Stimulated activated CD8-positive, alpha-beta memory T cell treated with anti-CD3 and anti-CD28 coated beads, Interleukin-15, amount 100 ng/mL, for 1 hour (primary cell): ENCODE results near the gene FBXL12.
"Not testable (repeated sequence)": the region's sequence is repeated elsewhere in the genome, so short reads cannot be mapped to it uniquely, and the experiment has no call there.

Source experiments
- DNase-seq: peaks from one replicate; pipeline ENCODE4 v3.0.0-alpha.2; 2020; ENCODE audit warnings: low read depth

FBXL12 gene

GRCh38 chr19:9818734-9819595, at the start of gene FBXL12:
Gene FBXL12 (minus strand): TSS chr19:9819079. CDS start chr19:9818813, 266 bp downstream.
- peak; percentile 100 for DNase-seq

DNA sequence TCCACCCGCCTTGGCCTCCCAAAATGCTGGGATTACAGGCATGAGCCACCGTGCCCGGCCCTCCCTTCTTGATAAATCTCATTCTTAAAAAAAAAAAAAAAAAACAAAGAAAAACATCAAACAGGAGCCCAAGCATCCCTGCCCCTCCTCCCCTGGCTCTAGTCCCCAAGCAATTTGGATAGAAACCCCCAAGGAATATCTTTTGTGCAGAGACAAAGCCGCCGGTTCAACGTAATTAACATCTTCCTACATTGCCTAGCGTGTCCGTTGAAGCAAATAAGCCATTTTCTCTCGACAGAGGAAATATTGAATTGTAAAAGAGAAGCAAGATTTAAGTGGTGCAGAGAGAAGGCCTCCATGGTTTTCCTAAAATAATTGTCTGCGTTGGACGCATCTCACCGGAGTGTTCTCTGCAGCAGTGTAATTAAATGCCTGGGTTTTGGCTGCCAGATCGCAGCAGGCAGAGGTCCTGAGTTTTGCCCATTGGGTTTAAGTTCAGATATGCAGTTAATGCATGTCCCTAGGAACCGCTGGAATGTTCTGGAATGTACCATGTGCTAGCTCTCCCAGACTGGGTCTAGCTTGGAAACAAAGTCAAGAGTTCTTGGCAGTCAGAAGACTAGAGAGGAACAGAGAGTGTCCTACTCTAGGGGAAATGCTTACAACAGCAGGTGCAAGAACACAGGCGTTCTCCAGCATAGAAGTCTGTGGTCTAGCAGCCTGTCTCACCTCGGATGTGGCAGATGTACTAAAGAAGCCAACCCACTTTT, 47.0 kb upstream of the FBXL12 start:
- DNase-seq, result no peak

DNA sequence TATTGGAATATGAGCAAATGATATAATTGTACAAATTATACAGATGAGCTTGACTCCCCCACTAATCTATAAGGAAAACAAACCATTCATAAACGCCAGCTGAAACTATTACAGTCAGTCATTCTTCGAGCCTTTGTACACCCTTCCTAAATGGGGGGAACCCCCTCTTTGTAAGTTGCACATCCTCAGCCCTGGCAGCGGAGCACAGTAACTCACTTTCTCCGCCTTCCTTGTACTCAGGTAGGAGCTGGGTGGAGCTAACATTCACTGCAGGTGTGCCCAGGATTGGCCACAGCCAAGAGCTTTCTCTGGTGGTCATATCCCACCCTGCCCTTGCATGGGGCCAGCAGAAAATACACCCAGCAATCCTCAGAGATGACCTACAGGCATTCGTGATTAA, 44.9 kb upstream of the FBXL12 start:
- no peak for DNase-seq

GRCh38 chr19:9862938-9863337, 44.1 kb upstream of the FBXL12 start:
- no peak for DNase-seq

DNA sequence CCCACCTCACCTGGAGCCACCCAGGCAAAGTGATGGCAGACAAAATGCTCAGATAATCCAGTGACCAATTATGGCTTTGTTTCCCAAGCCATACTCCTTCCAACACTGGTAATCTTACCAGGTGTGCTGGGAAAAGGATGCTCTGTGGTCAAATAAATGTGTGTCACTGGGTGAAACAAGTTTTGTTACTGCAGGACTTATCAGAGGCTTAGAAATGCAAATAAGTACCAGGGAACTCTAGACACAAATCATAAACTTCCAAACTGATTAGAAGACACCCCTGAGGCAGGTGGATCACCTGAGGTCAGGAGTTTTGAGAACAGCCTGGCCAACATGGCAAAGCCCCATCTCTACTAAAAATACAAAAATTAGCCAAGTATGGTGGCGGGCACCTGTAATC, 42.6 kb upstream of the FBXL12 start:
- no peak for DNase-seq

GRCh38 chr19:9860407-9860806, 41.5 kb upstream of the FBXL12 start:
- DNase-seq, result no peak

- no peak for DNase-seq
Observed at GRCh38 chr19:9858766-9859165, 39.9 kb upstream of the FBXL12 start.

GRCh38 chr19:9857920-9858746, 39.3 kb upstream of the FBXL12 start:
- DNase-seq, result no peak

DNA sequence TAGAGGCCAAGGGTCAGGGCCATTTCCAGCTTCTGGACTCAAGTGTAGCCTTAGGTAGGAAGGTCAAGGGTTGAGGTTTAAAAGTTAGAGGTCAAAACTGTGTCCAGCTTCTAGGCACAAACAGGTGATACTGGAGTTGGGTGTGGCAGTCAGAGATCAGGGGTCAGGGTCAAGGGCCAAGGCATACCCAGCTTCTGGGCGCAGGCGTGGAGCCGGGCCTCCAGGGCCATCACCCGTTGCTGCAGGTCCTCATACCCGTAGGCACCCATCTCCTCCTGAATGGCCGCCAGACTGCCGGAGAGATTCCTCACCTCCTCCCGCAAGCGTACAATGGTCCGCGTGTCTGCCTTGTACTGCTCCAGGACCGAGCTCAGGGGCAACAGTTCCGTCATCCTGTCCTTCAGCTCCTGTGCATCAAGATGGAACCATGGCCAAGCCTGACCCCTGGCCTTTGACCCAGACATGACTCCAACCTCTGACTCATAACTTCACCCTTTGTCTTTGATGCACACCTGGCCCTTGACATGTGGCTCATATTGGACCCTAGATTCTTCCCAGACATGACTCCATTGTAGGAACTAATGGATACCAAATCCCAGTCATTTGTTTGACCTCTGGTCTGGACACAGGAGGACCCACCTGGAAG, 38.3 kb upstream of the FBXL12 start:
- DNase-seq, result no peak

DNA sequence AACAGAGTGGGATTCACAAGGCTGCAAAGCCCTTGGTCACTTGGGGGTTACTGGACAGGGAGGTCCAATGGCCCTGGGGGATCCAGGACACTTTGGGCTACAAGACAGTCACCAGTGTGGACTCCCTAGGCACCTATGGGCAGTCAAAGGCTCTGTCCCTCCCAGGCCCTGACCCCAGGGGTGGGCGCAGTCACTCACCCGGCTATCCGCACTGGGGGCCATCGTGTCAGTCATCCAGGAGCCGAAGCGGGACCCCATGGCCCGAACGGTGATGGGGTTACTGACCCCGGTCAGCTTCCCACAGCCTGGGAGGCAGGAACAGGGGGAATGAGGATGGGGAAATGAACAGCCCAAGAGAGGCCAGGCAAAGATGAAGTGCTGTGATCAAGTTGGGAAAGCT, 37.7 kb upstream of the FBXL12 start:
- no peak for DNase-seq

DNA sequence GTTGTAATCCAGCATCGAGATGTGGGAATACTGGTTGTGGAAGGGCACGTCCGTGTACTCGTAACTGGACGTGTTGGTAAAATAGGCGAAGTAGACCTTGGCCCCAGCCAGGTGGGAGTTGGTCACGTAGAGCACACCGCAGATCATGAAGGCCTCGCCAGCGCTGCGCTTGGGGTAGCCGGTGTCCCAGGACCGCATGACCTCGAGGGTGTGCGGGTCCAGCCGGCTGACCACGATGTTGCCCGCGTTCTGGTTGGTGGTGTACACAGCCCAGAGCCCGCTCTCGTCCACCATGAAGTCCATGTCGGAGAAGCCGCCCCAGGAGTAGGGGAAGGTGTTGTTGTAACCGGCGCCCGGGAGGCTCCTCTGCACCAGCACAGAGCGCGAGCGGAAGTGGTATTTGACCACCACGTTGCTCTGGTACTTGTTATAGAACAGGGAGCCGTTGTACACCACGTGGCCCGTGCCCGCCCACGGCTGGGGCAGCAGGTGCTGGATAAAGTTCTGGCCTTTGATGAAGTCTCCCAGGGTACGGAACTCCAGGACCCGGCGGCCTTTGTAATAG, 35.5 kb upstream of the FBXL12 start:
- no peak for DNase-seq

DNA sequence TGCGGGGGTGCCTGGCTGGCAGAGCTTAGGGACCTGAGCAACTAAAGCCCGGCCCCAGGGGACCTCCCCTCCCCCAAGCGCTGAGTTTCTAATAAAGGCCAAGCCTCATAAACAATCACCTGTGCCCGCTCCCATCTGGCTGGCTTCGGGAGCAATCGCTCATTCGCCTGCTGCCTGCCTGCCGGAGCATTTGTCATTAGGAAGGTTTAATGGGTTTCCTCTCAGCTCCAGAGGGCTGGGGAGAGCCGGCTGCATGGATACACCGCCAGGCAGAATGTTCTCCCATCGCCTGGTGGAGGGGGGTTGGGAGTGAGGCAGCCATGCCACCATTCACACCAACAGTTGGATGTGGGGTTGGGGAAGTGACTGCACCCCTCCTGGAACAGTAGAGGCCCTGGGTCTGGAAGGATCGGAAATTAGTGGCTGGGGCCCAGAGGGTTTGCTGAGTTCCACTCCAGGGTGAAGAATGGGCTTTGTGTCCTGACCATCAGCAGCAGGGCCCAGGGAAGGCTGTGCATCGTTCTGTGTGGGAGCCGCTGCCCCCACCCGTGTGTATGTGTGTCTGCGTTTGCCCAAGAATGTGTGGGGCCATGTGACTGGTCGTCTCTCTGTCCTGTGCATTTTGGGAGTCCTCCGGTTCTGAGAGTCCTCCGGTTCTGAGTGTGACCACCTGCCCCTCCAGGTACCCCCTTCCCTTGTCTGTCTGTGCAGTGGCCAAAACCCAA, 31.5 kb upstream of the FBXL12 start:
- no peak for DNase-seq

GRCh38 chr19:9849791-9850190, 30.9 kb upstream of the FBXL12 start:
- no peak for DNase-seq

- DNase-seq, result no peak
Observed at GRCh38 chr19:9848762-9849161, 29.9 kb upstream of the FBXL12 start.

DNA sequence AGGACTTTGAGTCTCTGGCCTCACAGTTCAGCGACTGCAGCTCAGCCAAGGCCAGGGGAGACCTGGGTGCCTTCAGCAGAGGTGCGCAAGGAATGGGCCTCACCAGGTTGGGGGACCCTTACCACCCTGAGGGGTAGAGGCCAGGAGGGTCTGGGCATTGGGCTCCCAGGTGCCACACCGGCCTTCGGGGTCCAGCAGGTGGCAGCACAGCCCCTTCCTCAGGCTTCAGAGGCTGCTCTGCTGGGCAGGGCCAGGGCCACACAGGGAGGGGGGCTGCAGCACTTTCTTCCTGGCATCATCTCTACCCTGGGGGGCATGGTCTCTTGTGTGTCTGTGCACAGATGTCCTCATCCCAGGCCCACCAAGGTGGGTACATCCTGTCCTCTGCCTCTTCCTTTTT, 29.2 kb upstream of the FBXL12 start:
- no peak for DNase-seq

DNA sequence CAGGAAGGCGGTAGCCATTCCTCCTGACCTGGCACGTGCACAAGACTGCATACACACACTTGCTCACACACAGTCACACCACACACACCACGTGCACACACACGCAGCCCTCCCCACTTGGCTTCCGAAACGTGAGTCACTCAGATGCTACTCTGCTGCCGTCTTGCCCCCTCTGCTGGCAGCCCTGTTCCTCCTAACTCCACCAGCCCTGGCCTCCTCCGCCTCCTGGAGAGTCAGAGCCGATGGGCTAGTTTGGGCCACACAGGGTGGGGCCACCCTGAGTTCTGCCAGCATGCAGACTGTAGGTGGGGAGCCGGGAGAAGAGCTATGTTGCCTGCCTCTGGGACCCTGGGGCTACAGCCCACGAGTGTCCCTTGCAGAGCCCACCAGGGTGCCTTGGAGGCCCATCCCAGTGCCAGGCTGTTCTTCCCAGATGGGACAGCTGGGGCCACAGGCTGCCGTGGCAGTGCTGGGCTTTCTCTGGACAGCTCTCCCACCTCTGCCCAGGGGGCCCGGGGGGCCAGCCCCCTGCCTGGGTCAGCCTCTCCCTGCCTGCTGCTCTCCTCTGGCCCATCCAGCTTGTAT, 28.3 kb upstream of the FBXL12 start:
- no peak for DNase-seq

DNA sequence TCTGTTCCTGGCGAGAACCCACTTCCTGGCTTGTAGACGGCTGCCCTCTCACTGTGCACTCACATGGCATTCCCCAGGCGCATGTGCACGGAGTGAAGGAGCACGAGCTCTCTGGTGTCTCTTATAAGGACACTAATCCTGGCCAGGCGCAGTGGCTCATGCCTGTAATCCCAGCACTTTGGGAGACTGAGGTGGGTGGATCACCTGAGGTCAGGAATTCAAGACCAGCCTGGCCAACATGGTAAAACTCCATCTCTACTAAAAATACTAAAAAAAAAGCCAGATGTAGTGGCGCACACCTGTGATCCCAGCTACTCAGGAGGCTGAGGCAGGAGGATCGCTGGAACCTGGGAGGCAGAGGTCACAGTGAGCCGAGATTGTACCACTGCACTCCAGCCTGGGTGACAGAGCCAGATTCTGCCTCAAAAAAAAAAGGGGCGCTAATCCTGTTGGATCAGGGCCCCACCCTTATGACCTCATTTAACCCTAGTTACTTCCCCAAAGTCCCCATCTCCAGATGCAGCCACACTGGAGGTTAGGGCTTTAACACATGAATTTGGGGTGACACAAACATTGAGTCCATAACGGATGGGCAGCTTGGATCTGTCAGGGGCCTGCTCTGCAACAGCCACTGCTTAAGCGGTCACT, 24.9 kb upstream of the FBXL12 start:
- DNase-seq, result not testable (repeated sequence)

- DNase-seq, result no peak
Observed at GRCh38 chr19:9842834-9843625, 24.2 kb upstream of the FBXL12 start.

DNA sequence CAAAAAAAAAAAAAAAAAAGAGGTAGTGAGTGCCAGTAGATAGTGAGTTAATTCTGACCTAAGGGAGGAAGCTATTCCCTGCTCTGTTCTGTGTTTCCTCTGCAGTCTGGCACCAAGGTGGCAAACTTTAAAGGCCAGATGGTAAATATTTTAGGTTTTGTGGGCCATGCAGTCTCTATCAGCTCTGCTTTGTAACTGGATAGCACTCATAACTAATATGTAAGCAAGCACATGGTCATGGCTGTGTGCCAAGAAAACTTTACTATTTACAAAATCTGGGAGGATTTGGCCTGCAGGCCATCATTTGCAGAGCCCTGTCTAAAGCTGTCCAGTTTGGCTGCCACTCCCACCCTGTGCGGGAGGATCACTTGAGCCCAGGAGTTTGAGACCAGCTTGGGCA, 20.5 kb upstream of the FBXL12 start:
- no peak for DNase-seq
